ENCODE data around the gene TCF7L2.

Gene TCF7L2

DNA sequence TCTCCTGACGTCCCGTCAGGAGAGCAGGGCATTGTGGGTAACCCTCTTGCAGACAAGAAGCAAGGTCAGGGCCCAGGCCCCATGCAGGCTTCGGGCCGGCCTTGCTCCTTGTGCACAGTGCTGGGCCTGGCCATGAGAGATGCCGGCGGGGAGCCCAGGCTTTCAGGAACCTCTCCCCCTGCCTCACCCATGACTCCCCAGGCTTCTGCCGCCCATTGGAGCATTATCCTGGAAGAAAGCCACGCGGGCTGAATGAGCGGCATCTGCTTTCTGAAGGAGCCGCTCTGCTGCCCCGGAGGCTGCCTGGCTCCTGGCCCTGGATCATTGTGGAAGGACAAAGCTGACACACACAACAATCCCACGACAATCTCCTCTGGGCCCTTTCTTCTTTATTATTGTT lies 233.5 kb downstream of the TCF7L2 start:
- Mint-ChIP-seq H3K36me3 (no peaks in the 10 kb centered on the region), H3K9me3 (no peaks in the 10 kb centered on the region), H3K4me3 (no peak overlapping the region), H3K4me1 (no peaks in the 10 kb centered on the region), H3K27ac (no peak overlapping the region), H3K27me3 (peaks cover 3% of the 10 kb centered on the region)
- CTCF ChIA-PET, result no interaction called here
- DNase-seq, result no peak

DNA sequence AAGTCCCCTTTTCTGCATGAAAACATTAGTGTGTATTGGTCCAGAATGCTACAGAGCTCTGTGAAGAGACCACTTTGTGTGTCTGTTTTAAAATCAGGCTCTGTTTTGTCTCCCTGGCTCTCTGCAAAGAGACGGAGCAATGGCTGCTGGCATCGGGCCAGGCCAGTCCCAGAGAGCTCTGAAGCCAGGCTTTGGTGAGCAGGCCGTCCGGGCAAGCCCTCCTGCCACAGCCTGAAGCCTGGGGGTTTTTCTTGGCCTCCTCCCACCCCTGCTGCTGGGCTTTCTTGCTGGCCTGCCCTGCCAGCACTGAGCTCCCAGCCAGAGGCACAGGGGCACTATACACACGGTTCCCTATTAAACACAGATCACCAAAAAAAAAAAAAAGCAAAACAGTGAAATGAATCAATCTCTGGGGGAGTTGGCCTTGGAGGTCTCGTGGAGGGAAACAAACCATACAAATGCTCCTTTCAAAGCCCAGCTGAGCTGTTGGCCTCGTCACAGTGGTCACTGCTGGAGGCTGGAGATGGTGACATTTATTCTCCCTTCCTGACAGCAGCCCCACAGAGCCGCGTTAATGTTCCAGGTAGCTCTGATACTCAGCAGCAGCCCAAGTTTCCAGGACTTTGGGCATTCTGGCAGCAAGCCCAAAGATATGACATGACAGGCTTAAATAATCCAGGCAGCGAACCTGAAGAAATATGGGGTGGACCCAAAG lies 237.2 kb downstream of the TCF7L2 start:
- Mint-ChIP-seq H3K4me3 (no peak overlapping the region), H3K27ac (no peak overlapping the region), H3K4me1 (no peaks in the 10 kb centered on the region), H3K36me3 (no peaks in the 10 kb centered on the region), H3K27me3 (peaks cover 3% of the 10 kb centered on the region), H3K9me3 (no peaks in the 10 kb centered on the region)
- no peak for DNase-seq
- CTCF ChIA-PET, result no interaction called here

- CTCF ChIA-PET, result no interaction called here
- DNase-seq, result no peak
- Mint-ChIP-seq H3K4me1 (no peaks in the 10 kb centered on the region), H3K36me3 (no peaks in the 10 kb centered on the region), H3K27ac (no peak overlapping the region), H3K9me3 (peaks cover 3% of the 10 kb centered on the region), H3K27me3 (peaks cover 5% of the 10 kb centered on the region), H3K4me3 (no peak overlapping the region)
Measured at GRCh38 chr10:113199459-113199858, 249.4 kb downstream of the TCF7L2 start.

GRCh38 chr10:113202011-113202410 lies 252.0 kb downstream of the TCF7L2 start:
- Mint-ChIP-seq H3K9me3 (peaks cover 3% of the 10 kb centered on the region), H3K4me3 (no peak overlapping the region), H3K4me1 (no peaks in the 10 kb centered on the region), H3K36me3 (no peaks in the 10 kb centered on the region), H3K27me3 (peaks cover 5% of the 10 kb centered on the region), H3K27ac (no peak overlapping the region)
- CTCF ChIA-PET, result no interaction called here
- no peak for DNase-seq

DNA sequence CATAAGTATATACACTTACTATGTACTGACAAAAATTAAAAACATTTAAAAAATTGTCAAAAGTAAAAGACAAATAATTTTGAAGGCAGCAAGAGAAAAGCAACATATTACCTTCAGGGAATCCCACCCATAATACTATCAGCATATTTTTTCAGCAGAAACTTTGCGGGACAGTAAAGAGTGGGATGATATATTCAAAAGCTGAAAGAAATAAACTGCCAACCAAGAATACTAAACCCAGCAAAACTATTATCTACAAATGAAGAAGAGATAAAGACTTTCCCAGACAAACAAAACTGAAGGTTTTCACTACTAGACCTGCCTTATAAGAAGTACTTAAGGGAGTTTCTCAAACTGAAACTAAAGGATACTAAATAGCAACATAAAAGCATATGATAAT lies 257.9 kb downstream of the TCF7L2 start:
- DNase-seq, result no peak
- H3K27me3 Mint-ChIP-seq, result no peaks in the 10 kb centered on the region
- no peaks in the 10 kb centered on the region for H3K36me3 Mint-ChIP-seq
- CTCF ChIA-PET, result no interaction called here
- peaks cover 2% of the 10 kb centered on the region for H3K9me3 Mint-ChIP-seq
- H3K27ac Mint-ChIP-seq, result no peak overlapping the region
- no peaks in the 10 kb centered on the region for H3K4me1 Mint-ChIP-seq
- H3K4me3 Mint-ChIP-seq, result no peak overlapping the region

- CTCF ChIA-PET, result interaction anchor here (0.7 kb wide), 1 partner anchor 491 kb away, joined by 3 read pairs; no protein-coding TSS in a partner anchor
- Mint-ChIP-seq H3K4me1 (no peaks in the 10 kb centered on the region), H3K27me3 (no peaks in the 10 kb centered on the region), H3K4me3 (no peak overlapping the region), H3K9me3 (peaks cover 1% of the 10 kb centered on the region), H3K36me3 (no peaks in the 10 kb centered on the region), H3K27ac (no peak overlapping the region)
- DNase-seq, result no peak
Measured at GRCh38 chr10:113213035-113213434, 263.0 kb downstream of the TCF7L2 start.

DNA sequence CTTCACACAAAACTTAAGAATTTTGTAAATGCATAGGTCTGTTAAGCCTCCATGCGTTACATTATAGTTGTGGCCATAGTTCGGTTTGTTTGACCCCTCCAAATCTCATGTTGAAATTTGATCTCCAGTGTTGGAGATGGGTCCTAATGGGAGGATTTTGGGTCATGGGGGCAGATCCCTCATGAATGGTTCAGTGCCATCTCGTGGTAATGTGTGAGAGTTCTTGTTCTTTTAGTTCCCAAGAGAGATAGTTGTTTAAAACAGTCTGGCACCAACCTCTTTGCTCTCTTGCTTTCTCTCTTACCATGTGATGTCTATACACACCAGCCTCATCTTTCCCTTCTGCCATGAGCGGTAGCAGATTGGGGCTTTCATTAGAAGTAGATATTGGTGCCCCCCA lies 264.3 kb downstream of the TCF7L2 start:
- CTCF ChIA-PET, result no interaction called here
- Mint-ChIP-seq H3K36me3 (no peaks in the 10 kb centered on the region), H3K9me3 (no peaks in the 10 kb centered on the region), H3K4me1 (no peaks in the 10 kb centered on the region), H3K4me3 (no peak overlapping the region), H3K27me3 (no peaks in the 10 kb centered on the region), H3K27ac (no peak overlapping the region)
- no peak for DNase-seq

DNA sequence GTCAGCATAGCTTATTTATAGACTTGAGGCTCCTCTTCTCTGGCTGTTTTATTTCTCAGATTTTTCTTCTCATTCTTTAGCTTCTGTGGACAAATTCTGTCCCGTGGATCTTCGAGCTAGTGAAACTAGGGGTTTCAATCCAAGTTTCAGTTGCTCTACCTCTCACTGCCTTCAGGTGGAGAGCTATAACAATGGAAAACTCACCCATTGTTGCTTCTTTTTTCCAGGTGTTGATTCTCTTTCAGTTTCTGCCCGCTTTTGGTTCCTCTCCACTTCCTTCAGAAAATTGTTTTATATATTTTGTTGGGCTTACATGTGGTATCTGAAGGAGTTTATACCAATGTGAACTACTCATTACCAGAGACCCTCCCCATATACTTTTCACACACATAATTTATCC lies 266.1 kb downstream of the TCF7L2 start:
- CTCF ChIA-PET, result no interaction called here
- H3K4me3 Mint-ChIP-seq, result no peak overlapping the region
- no peaks in the 10 kb centered on the region for H3K4me1 Mint-ChIP-seq
- peaks cover under 1% of the 10 kb centered on the region for H3K27me3 Mint-ChIP-seq
- no peaks in the 10 kb centered on the region for H3K36me3 Mint-ChIP-seq
- DNase-seq, result no peak
- no peaks in the 10 kb centered on the region for H3K9me3 Mint-ChIP-seq
- H3K27ac Mint-ChIP-seq, result no peak overlapping the region
